Myocyte (in vitro differentiated cells): ENCODE measurements around the gene NMNAT3. TPM values are rescaled to one million over a fixed set of nuclear protein-coding genes. Genes with fewer than 3 reads are reported as not detected.

Experiments
- DNase-seq: peaks from one replicate; pipeline ENCODE4 v3.0.0-alpha.2; 2012; ENCODE audit warnings: low read depth
- polyA plus RNA-seq: library from polyadenylated mRNA; unstranded; fragments of >200 nt; gene quantifications from one replicate; pipeline ENCODE4 v1.2.1, GENCODE V29; 2012; ENCODE audit warnings: missing spikeins
- total RNA-seq: library from RNA; depleted of rRNA; stranded (reverse); fragments of >200 nt; gene quantifications from 2 replicates; pipeline ENCODE4 v1.2.3, GENCODE V29; 2014

Gene NMNAT3
- not detected in 2 replicates for total RNA-seq
- polyA plus RNA-seq, result 0.34 TPM

DNA sequence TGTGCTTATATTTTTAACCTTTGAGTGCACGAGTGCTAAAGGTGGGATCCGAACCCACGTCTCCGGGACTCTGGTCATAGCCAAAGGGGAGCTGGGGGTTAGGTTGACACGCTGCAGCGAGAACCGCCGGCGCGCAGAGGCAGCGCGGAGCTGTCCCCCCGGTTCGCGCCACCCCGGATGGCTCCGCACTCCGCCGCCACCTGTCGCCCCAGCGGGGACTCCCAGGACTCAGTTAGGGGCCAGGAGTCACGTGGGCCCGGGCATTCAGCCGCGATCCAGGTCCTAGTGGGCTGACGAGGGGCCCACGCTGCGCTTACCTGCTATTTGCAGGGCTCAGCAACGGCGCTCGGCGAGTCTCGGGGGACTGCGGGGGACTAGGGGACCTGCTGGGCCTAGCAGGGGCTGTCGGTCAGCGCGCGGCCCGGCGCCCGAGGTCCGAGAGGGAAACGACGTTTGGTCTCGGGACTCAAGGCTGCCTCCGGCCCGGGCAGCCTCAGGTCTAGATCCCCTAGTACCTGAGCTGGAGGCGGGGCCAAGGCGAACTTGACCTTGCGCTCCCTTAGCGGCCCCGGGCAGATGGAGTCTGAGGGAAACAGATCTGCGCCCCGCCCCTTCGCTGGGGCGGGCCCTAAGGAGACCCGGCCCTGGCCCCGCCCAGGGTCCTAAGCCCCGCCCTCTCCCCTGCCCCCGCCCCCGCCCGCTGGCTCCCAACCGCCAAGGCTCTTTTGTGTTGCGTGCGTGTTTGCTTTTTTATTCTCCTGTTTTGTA is at the start of gene NMNAT3:
NMNAT3 (minus strand) TSS at position 585 of the 768 bp plus-strand sequence. CDS start 50,248 bp downstream, outside the sequence.
- DNase-seq, result no peak

DNA sequence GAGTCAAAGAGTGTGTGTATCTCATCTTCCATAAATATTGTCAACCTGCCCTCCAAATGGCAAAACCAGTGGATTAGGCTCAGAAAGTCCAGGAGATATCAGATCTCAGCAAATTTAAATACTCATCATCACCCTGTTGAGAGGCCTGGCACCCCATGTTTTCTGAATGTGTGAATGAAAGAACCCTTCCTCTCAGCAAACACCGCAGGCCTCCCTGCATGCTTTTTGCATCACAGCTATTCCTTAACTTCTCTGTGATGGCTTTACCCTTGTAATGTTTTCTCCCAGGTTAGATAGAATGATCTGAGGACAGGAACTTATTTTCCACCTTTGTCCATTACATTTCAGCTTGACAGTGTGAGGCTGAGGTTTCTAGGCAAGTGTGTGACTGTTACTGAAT is 43.6 kb upstream of the NMNAT3 start:
- DNase-seq, result no peak

DNA sequence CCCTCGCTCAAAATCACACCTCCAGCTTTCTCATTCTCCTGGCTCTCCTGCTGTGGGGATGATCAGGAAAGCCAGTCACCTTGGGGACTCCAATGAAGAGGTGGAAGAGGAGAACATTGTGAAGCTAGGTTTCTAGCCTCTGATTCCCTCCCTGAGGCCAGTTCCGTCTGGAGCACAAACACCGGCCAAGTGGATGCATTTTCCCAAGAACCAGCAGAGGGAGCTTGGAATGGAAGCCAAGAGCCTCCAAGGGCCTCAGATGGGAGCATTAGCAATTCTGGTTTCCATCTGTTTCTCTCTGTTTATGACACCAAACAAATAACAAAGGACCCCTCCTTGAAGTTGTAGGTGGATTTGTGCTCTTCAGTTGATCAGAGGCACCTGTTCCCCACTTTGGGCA is 40.6 kb upstream of the NMNAT3 start:
- DNase-seq, result peak; percentile 78

DNA sequence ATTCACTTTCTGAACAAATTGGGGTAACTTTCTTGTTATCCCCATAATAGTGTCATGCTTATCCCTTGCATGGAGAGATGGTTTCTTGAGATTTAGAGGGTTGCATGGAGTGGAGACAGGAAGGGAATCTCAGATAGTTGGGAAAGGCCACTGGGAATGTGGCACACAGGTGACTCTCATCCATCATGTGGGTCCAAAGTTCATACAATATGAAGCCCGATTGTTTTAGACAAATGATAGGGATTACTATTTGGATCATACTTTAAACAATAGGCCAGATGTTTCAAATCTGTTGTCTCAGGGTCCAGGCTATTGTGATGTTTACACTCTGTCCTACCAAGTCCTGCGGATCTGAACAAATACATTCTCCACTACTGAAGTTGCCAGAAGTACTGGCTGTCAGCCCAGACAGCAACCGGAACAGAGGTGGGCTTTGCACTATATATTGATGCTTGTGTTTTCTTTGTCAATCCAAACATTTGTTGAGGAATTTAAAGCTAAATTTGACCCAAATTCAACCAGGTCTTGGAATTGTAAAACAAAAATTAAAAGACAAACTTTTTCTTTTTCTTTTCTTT is 39.2 kb upstream of the NMNAT3 start:
- no peak for DNase-seq

DNA sequence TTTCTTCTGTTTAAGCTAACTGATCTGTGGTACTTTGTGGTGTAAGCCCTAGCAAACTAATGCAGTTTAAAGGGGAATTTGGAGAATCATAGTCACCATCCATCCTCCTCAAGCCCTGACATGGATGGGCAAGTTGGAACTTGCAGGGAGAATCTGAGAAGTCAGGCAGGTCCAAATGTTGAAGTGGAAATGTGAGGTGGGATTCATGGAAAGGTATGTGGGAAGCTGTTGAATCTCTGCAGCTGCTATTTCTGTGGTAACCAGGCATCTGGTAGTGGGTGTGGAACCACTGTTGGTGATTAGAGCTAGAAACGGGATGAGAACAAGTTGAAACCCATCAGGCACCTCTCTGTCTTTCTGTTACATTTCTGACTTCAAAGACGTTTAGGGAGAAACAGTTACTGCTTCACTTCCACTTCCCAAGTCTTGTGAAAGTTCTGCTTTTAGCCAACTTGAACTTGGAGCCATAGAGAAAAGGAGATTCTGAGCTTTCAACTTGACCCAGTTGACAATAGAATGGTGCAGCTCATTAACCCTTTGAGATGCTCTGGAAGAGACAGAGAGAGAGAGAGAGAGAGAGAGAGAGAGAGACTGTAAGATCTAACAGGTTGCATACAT is 38.1 kb upstream of the NMNAT3 start:
- peak; percentile 56 for DNase-seq

DNA sequence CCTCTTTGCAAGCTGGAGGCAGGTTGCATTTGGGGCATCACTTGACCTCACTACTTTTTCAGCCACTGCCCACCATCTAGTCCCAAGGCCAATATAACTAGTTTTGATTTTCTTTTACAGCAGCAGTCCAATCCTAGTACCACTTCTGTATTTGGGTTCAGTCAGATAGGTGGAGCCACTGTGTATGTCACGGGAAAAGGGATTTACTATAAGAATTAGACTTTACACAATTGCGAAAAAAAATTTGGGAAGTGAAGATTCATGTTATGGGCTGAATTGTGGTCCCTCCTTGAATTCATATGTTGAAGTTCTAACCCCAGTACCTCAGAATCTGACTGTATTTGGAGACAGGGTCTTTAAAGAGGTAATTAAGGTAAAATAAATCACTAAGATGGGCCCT is 37.4 kb upstream of the NMNAT3 start:
- DNase-seq, result no peak

DNA sequence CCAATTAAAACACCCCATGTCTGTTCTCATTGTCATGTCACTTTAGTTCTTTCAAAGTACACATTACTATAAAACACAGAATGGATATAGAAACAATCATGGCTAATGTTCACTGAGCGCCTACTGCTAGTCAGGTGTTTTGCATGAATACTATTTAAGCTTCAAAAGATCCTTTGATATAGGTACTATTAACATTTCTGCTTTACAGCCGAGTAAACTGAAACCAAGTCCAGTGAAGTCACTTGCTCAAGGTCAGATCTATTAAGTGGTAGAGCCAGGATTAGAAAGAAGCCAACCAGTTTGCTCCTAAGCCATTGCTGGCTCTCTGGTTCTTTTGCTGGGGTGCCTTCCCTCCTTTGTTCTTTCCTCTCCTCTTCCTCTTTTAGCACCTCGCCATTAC is 32.4 kb upstream of the NMNAT3 start:
- DNase-seq, result no peak

DNA sequence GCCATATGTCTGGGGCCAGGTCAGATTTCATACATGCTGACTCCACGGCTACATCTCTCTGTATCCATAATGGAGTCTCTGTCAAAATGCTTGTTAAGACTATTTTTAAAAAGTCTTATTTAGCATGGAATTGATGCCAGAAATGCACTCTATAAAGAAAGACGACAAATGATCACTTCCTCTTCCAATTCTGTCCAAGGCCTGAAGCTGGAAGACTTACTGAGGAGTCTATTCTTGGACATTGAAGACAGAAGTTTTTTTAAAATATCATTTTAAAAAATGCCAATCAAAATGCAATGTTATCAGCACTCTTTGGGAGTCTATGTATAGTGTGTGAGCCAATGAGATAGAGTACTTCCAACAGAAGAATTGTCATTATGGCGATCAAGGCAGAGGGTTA is 27.9 kb upstream of the NMNAT3 start:
- DNase-seq, result no peak

DNA sequence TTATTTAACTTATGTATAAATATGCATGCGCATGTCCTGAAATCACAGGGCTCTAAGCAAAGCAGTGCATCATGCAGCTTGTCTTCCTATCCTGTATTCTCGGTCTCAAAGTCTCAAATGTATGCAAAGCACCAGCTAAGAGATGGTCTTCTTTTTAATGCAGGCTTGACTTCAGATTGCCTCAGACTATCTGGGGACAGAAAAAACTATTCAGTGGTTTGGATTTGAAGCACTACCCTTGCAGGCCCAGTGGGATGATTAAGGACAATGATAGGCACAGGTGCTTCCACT is 18.5 kb upstream of the NMNAT3 start:
- no peak for DNase-seq

DNA sequence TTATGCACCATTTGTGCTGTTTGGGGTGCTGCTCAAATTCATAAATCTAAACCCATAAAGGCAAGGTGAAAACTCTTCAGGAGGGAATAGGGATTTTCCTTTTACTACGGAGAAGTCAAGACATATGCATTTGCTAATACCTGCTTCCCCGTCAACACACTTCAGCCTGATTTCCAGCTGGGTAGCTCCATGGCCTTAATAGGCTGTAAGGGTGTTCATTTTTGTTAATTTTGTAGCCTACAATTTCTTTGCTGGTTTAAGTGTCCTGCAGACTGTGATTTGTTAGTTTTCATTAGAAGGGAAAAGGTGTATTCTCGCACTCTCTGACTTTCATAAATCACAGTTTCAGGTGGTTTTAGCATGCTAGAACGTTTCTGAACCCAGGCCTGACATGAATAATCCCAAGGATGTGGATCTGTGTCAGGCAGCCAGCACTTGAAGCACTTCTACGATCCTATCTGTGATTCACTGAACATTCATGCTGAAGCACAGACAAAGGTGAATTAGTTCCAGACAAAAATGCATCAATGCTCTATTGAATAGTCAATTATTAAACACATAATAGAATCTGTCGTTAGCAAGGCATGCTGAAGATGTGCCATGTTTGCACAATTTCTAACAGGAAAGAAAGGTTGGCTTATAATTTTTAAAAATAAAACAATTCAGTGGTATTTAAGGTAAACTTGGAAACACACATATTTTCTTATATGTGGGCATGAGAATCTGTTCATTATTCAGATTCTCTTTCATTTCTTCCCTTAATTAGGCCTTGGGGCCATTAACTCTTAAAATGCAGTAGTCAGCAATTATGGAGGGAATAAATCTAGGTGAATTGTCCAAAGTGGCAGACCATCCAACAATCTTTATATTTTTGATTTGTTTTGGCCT is 17.9 kb upstream of the NMNAT3 start:
- DNase-seq, result no peak

DNA sequence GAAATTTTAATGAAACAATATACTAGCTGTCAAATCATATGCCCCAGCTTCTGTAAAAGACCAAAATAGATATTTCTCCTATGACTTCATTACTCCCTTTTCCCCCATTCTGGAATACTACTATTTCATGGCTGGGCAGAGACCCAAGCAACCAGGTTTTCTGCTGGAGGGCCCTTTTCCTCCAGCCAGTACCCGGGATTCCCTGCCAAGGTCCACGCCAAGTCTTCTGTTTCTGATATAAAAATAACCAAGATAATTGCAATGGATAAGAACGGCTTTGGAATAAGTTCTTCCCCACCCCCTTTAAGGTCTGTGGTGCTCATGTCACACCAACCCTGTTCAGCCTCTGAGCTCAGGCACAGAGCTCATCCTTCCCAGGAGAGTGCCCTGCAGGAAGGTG is 17.2 kb upstream of the NMNAT3 start:
- DNase-seq, result no peak

DNA sequence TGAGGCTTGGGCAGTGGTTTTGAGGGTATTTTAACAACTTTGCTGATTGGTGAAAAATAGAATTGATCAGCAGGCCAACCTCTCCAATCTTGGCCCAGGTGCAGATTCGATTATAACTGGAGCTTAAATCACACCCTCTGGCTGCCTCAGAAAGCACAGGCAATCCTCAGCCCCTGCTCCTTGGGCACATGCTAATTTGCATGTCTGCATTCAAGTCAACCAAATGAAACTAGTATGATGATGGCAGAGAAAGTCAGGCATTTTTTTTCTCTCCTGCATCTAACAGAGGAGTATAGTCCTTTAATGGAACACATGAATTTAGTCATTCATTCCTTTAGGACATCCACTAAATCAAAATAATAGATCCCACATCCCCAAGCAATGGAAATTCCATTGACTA is 16.8 kb upstream of the NMNAT3 start:
- DNase-seq, result no peak

DNA sequence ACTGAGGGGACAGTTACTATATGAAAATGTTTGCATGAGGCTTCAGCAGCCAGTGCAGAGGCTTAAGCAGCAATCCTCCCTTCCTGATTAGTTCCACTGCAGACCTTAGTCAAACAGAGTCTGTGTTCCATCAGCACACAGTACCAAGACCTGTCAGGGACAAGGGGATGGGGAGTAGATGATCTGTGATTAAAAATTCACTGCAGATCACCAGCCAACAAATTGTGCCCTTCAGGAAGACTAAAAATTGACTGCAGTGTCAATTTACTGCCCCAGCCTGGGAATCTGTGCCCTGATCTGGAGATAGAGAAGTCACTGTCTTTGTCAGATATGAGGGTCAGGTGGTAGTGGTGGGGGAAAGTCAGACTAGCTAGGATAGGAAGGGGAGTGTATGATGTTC is 13.8 kb upstream of the NMNAT3 start:
- DNase-seq, result no peak

DNA sequence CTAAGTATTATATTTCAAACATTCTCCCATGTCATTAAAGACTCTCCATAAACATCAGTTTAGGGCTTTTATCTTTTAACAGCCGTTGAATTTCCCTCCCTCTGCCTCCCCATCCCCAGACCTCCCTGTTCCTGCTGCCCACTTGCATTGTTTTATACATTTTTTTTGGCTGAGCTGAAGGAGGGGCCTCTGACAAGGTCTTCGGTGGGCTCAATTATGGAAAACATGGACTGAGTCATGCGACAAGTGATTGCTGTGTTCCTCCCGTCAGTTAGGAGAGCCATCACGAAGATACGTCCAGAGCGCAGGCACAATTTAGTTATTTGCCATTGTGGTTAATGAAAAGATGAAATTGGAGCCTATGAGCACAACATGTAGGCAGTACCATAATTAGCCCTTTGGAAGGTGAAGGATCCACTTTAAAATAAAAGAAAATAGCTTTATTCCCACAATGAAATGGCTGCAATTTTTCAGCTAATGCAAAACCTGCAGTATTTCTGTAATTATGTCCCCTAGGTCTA is 12.0 kb upstream of the NMNAT3 start:
- DNase-seq, result no peak

DNA sequence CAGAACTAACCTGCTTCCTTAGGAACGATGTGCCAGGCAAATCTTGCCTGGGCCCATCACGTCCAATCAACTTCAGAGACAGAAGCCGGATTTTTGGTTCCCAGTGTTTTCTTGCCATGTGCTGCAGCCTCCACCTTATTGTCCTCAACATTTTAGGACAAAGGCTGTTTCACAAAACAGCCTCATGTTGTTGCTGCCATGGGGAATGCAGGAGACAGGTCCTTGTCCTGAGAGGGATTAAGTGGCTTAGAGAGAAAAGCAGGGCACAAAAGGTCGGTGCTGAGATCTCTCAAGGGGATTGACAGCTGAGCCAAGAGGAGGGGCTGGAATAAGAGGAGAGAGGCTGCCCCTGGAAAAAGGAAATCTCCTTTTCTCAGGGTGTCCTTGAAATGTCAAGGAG is 11.3 kb upstream of the NMNAT3 start:
- peak; percentile 31 for DNase-seq

DNA sequence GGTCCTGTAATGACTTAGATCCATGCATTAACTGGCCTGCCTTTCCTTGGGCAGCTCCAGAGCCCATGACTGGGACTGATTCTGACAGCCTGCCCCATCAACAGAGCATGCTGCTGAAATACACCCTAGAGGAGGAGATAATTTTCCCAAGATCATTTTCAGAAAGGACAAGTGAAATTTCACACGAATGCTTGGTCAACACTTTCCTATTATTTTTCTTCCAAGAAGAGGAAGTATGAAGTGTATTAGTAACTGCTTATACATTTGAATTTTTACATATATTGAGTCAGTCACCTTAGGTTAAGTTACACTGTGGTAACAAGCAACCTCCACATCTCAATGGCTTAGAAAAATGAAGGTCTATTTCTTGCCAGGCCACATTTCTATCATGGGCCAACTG is 9.7 kb upstream of the NMNAT3 start:
- DNase-seq, result no peak

DNA sequence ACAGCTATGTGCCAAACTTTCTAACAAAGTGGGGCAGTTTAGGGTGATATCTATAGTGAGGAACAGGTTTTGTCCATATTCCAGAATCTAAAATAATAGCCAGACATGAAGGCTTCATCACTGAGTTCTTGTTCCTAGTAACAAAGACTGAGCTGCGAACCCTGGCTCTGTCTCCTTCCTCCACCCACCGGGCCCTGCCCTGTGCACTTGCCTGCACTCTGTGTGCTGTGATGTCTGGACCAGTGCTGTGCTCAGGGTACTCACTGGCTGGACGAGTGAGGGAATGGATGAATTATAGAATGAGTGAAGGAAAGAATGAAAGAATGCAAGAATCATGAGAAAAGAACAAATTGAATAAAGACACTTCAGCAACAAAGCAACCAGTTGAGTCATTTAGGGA is 8.9 kb upstream of the NMNAT3 start:
- DNase-seq, result no peak

DNA sequence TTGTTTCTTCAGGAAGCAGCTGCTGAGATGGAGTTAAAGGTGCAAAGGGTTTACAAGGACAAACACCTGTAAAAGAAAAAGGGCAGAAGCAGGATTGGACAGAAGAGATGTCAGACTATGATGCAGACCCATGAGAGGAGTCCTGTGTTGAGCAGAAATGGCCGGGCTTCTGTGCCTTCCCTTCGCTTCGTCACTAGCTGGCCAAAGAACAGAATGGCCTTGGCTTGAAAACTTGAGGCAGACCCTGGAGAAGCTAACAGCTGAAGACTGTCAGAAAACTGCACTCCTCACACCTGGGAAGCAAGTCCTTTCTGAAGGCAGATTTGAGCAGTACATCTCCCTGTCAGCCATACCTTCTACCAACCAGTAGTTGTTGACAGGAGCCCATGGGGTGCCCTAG is 8.4 kb upstream of the NMNAT3 start:
- no peak for DNase-seq

DNA sequence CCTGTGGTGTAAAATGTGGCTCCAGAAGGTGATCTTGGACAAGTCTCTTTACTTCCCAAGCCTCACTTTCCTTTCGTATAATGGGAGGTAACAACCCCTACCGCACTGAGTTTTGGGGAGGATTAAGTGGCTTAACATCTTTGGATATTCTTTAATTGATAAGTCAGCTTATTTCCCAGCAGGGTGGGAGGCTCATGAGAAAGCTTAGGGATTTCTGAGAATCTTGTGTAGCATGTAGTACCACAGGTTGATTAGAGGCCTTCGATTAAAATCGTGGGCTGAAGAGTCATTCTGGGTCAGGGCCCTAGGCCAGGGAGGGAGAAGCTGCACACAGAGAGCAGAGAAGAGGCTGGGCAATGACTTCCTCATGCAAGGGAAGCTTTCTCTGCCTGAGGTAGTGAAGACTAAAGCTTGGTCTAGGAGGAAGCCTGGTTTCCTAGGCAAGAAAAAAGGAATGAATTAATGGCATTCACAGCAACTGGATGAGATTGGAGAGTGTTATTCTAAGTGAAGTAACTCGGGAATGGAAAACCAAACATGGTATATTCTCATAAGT is 1.5 kb upstream of the NMNAT3 start:
- no peak for DNase-seq

DNA sequence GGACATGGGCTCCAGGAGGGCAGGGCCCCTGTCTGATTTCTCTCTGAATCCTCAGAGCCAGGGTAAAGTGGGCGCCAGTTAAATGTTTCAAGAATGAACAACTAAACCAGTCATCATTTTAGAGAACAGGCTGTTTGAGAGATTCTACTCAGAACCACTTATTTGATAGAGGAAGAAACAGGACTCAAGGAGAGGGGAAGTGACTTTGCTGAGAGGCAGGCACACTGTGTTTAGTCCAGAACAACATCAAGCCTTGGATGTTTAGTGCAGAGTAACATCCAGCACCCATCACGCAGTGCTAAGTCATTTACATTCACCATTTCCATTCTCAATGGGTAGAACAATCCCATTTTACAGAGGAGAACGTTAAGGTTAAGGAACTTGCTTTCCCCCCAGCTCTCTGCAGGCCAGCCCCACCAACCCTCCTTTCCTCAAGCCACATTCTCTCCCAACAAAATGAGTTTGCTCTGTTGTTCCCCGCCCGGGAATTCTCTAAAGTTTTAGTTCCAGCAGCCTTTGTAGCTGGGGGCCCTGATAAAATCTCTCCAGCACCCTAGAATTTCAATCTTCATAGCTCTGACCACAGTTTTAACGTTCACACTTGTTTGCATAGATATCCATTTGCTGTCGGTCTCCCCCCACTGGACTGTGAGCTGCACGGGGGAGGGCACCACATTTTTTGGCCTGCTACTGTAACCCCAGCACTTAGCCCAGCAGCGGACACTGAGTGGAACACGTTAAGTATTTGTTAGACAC is 962 bp downstream of the NMNAT3 start:
- DNase-seq, result no peak

DNA sequence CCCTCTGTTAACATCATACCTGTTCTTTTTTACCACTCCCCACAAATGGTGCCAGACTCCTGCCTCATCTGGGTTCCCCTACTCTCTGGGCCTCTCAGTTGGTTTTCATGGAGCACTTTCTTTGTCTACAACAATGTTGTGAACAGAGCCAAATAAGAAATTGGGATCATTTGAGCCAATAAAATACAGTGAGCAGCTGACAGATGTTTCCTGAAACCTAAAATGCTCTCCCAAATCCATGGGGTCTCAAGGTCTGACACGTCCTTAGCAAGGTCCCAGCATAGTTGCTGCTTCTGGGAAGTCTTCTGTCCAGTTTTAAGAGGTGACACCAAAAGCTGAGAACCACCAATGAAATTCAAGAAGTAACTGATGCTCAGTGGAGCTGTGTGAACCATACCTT is 1.7 kb downstream of the NMNAT3 start:
- no peak for DNase-seq
